ENCODE results near the gene CASP8AP2.
"Not testable (repeated sequence)": the region's sequence is repeated elsewhere in the genome, so short reads cannot be mapped to it uniquely, and the experiment has no call there.

The CASP8AP2 gene

DNA sequence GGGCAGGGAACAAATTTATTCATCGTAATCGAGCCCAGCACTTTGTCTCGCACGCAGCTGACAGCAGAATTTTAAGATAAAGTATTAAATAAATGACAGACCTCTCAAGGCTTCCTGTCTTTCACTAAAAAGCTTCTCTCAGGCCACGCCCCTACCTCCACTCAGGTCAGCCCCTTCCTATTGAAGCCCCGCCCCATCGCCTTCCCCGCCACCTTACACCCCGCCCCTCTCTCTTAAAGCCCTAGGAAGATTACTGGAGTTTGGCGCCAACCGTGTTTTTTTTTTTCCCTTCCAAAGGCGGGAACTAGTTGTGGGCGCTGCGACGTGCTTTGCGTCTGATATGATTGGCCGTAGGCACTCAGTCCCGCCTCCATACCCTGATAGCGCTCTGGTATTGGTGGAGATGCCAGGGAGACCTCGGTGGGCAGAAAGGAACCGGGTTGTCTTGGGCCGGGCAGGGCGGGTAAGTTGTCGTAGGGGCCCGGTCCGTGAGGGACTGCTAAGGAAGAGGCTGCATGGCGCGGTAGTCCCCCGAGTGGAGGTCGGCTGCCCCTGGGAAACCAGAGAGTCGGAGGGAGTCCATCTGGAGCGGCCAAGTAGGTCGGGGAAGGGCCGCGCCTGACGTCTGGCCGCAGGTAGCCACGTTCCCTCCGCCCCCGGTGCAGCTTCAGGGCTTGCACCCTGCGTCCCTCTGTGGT lies at the start of gene CASP8AP2:
Gene CASP8AP2, plus strand, starts transcription at position 409 of the 698 bp plus-strand sequence.
- Histone ChIP-seq H3K27me3 (ENCODE audit: control insufficient read depth in 5 of 5, insufficient read depth in 4 of 5, low read length in 5 of 5) (no peaks in the 10 kb centered on the region), H3K36me3 (ENCODE audit: control insufficient read depth in 5 of 5, insufficient read depth in 5 of 5, low read length in 5 of 5) (peaks cover 0 to 11% (median 3%) of the 10 kb centered on the region in 5 donors), H3K4me1 (ENCODE audit: control insufficient read depth in 5 of 5, insufficient read depth in 5 of 5, low read length in 5 of 5) (peaks cover 5 to 20% (median 15%) of the 10 kb centered on the region in 5 donors), H3K9ac (ENCODE audit: low read length in 5 of 5) (peak within 1 kb of the TSS; percentile 74 to 96 (median 92)), H3K27ac (ENCODE audit: low read depth, low read length) (peak within 1 kb of the TSS; percentile 60), H3K9me3 (ENCODE audit: control insufficient read depth in 5 of 5, low read length in 5 of 5) (no peaks in the 10 kb centered on the region), H3K4me3 (ENCODE audit: low read depth in 1 of 5, low read length in 5 of 5) (peak within 1 kb of the TSS; percentile 92 to 99 (median 98))

- no peaks in the 10 kb centered on the region for H3K4me1 ChIP-seq (ENCODE audit: control insufficient read depth in 5 of 5, insufficient read depth in 5 of 5, low read length in 5 of 5)
- H3K9me3 ChIP-seq (ENCODE audit: control insufficient read depth in 5 of 5, low read length in 5 of 5) = peaks cover 0 to 2% (median 0%) of the 10 kb centered on the region in 5 donors
- H3K4me3 ChIP-seq (ENCODE audit: low read depth in 1 of 5, low read length in 5 of 5) = no peak overlapping the region
- H3K27ac ChIP-seq (ENCODE audit: low read depth, low read length) = no peak overlapping the region
- H3K9ac ChIP-seq (ENCODE audit: low read length in 5 of 5) = no peak overlapping the region
- no peaks in the 10 kb centered on the region for H3K27me3 ChIP-seq (ENCODE audit: control insufficient read depth in 5 of 5, insufficient read depth in 4 of 5, low read length in 5 of 5)
- peaks cover 30 to 73% (median 46%) of the 10 kb centered on the region in 5 donors for H3K36me3 ChIP-seq (ENCODE audit: control insufficient read depth in 5 of 5, insufficient read depth in 5 of 5, low read length in 5 of 5)
Measured at GRCh38 chr6:89781070-89782034, 48.3 kb upstream of the CASP8AP2 start.

GRCh38 chr6:89782222-89782621 lies 47.5 kb upstream of the CASP8AP2 start:
- H3K9ac ChIP-seq (ENCODE audit: low read length in 5 of 5) = no peak overlapping the region
- peaks cover 30 to 77% (median 51%) of the 10 kb centered on the region in 5 donors for H3K36me3 ChIP-seq (ENCODE audit: control insufficient read depth in 5 of 5, insufficient read depth in 5 of 5, low read length in 5 of 5)

GRCh38 chr6:89783293-89783692 lies 46.4 kb upstream of the CASP8AP2 start:
- not testable (repeated sequence) for H3K4me1 ChIP-seq (ENCODE audit: control insufficient read depth in 5 of 5, insufficient read depth in 5 of 5, low read length in 5 of 5); H3K9ac ChIP-seq (ENCODE audit: low read length in 5 of 5); H3K9me3 ChIP-seq (ENCODE audit: control insufficient read depth in 5 of 5, low read length in 5 of 5); H3K27ac ChIP-seq (ENCODE audit: low read depth, low read length); H3K4me3 ChIP-seq (ENCODE audit: low read depth in 1 of 5, low read length in 5 of 5); H3K27me3 ChIP-seq (ENCODE audit: control insufficient read depth in 5 of 5, insufficient read depth in 4 of 5, low read length in 5 of 5)
- H3K36me3 ChIP-seq (ENCODE audit: control insufficient read depth in 5 of 5, insufficient read depth in 5 of 5, low read length in 5 of 5) = peaks cover 36 to 85% (median 62%) of the 10 kb centered on the region in 5 donors

More at GRCh38 chr6:89782222-89782621, 47.5 kb upstream of the CASP8AP2 start:
- Histone ChIP-seq H3K4me1 (ENCODE audit: control insufficient read depth in 5 of 5, insufficient read depth in 5 of 5, low read length in 5 of 5) (no peaks in the 10 kb centered on the region), H3K27ac (ENCODE audit: low read depth, low read length) (no peak overlapping the region), H3K4me3 (ENCODE audit: low read depth in 1 of 5, low read length in 5 of 5) (no peak overlapping the region), H3K9me3 (ENCODE audit: control insufficient read depth in 5 of 5, low read length in 5 of 5) (peaks cover 0 to 2% (median 0%) of the 10 kb centered on the region in 5 donors), H3K27me3 (ENCODE audit: control insufficient read depth in 5 of 5, insufficient read depth in 4 of 5, low read length in 5 of 5) (no peaks in the 10 kb centered on the region)

- Histone ChIP-seq H3K9me3 (ENCODE audit: control insufficient read depth in 5 of 5, low read length in 5 of 5) (peaks cover 0 to 2% (median 0%) of the 10 kb centered on the region in 5 donors), H3K36me3 (ENCODE audit: control insufficient read depth in 5 of 5, insufficient read depth in 5 of 5, low read length in 5 of 5) (peaks cover 45 to 91% (median 73%) of the 10 kb centered on the region in 5 donors), H3K4me3 (ENCODE audit: low read depth in 1 of 5, low read length in 5 of 5) (no peak overlapping the region), H3K27me3 (ENCODE audit: control insufficient read depth in 5 of 5, insufficient read depth in 4 of 5, low read length in 5 of 5) (no peaks in the 10 kb centered on the region), H3K27ac (ENCODE audit: low read depth, low read length) (no peak overlapping the region), H3K9ac (ENCODE audit: low read length in 5 of 5) (no peak overlapping the region), H3K4me1 (ENCODE audit: control insufficient read depth in 5 of 5, insufficient read depth in 5 of 5, low read length in 5 of 5) (no peaks in the 10 kb centered on the region)
Measured at GRCh38 chr6:89784838-89785237, 44.8 kb upstream of the CASP8AP2 start.

GRCh38 chr6:89786970-89787369 lies 42.7 kb upstream of the CASP8AP2 start:
- Histone ChIP-seq H3K9me3 (ENCODE audit: control insufficient read depth in 5 of 5, low read length in 5 of 5) (peaks cover 0 to 2% (median 0%) of the 10 kb centered on the region in 5 donors), H3K27ac (ENCODE audit: low read depth, low read length) (no peak overlapping the region)

DNA sequence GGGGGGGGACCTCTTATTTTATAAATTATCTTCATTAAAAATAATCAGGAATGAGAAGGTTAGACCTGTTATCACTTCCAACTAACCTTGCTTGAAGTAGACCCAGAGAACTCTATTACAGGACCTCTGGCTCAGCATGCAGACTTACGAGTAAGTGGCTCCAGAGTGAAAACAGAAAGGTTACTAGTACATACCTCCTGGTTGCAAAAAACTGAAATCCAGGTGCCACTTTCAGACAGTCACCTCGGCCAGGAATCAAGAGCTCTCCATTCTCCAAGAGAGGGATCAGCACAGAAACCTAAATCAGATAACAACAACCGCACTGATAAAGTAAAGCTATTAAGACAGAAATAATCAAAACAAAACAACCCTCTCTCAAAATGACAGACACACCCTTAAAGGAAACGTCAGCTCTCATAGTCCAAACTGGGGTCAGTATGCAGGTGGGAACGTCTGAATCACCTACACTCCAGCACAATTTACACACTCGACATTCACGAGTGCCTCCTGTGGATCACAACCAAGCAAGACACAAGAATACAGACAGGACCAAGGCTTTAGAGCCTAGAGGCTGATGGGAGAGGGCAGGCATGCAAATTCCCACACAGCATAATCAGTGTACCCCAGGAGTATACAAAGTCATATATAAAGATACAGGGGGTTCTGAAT lies 41.9 kb upstream of the CASP8AP2 start:
- Histone ChIP-seq H3K4me3 (ENCODE audit: low read depth in 1 of 5, low read length in 5 of 5) (no peak overlapping the region), H3K9ac (ENCODE audit: low read length in 5 of 5) (no peak overlapping the region), H3K27ac (ENCODE audit: low read depth, low read length) (no peak overlapping the region), H3K4me1 (ENCODE audit: control insufficient read depth in 5 of 5, insufficient read depth in 5 of 5, low read length in 5 of 5) (no peaks in the 10 kb centered on the region), H3K27me3 (ENCODE audit: control insufficient read depth in 5 of 5, insufficient read depth in 4 of 5, low read length in 5 of 5) (no peaks in the 10 kb centered on the region), H3K36me3 (ENCODE audit: control insufficient read depth in 5 of 5, insufficient read depth in 5 of 5, low read length in 5 of 5) (peaks cover 39 to 73% (median 66%) of the 10 kb centered on the region in 5 donors), H3K9me3 (ENCODE audit: control insufficient read depth in 5 of 5, low read length in 5 of 5) (peaks cover 0 to 2% (median 0%) of the 10 kb centered on the region in 5 donors)

More at GRCh38 chr6:89786970-89787369, 42.7 kb upstream of the CASP8AP2 start:
- H3K9ac ChIP-seq (ENCODE audit: low read length in 5 of 5) = no peak overlapping the region
- no peaks in the 10 kb centered on the region for H3K27me3 ChIP-seq (ENCODE audit: control insufficient read depth in 5 of 5, insufficient read depth in 4 of 5, low read length in 5 of 5)
- peaks cover 41 to 77% (median 65%) of the 10 kb centered on the region in 5 donors for H3K36me3 ChIP-seq (ENCODE audit: control insufficient read depth in 5 of 5, insufficient read depth in 5 of 5, low read length in 5 of 5)
- no peaks in the 10 kb centered on the region for H3K4me1 ChIP-seq (ENCODE audit: control insufficient read depth in 5 of 5, insufficient read depth in 5 of 5, low read length in 5 of 5)
- no peak overlapping the region for H3K4me3 ChIP-seq (ENCODE audit: low read depth in 1 of 5, low read length in 5 of 5)

GRCh38 chr6:89789980-89790379 lies 39.7 kb upstream of the CASP8AP2 start:
- no peak overlapping the region for H3K4me3 ChIP-seq (ENCODE audit: low read depth in 1 of 5, low read length in 5 of 5)
- H3K27ac ChIP-seq (ENCODE audit: low read depth, low read length) = no peak overlapping the region
- H3K36me3 ChIP-seq (ENCODE audit: control insufficient read depth in 5 of 5, insufficient read depth in 5 of 5, low read length in 5 of 5) = peaks cover 31 to 67% (median 56%) of the 10 kb centered on the region in 5 donors

GRCh38 chr6:89790403-89790802 lies 39.3 kb upstream of the CASP8AP2 start:
- Histone ChIP-seq H3K4me1 (ENCODE audit: control insufficient read depth in 5 of 5, insufficient read depth in 5 of 5, low read length in 5 of 5) (peaks cover 0 to 4% (median 0%) of the 10 kb centered on the region in 5 donors), H3K4me3 (ENCODE audit: low read depth in 1 of 5, low read length in 5 of 5) (no peak overlapping the region), H3K9me3 (ENCODE audit: control insufficient read depth in 5 of 5, low read length in 5 of 5) (no peaks in the 10 kb centered on the region), H3K9ac (ENCODE audit: low read length in 5 of 5) (no peak overlapping the region), H3K27me3 (ENCODE audit: control insufficient read depth in 5 of 5, insufficient read depth in 4 of 5, low read length in 5 of 5) (no peaks in the 10 kb centered on the region), H3K27ac (ENCODE audit: low read depth, low read length) (no peak overlapping the region), H3K36me3 (ENCODE audit: control insufficient read depth in 5 of 5, insufficient read depth in 5 of 5, low read length in 5 of 5) (peaks cover 31 to 66% (median 54%) of the 10 kb centered on the region in 5 donors)

More at GRCh38 chr6:89789980-89790379, 39.7 kb upstream of the CASP8AP2 start:
- no peaks in the 10 kb centered on the region for H3K27me3 ChIP-seq (ENCODE audit: control insufficient read depth in 5 of 5, insufficient read depth in 4 of 5, low read length in 5 of 5)
- no peak overlapping the region for H3K9ac ChIP-seq (ENCODE audit: low read length in 5 of 5)
- peaks cover 0 to 4% (median 0%) of the 10 kb centered on the region in 5 donors for H3K4me1 ChIP-seq (ENCODE audit: control insufficient read depth in 5 of 5, insufficient read depth in 5 of 5, low read length in 5 of 5)
- H3K9me3 ChIP-seq (ENCODE audit: control insufficient read depth in 5 of 5, low read length in 5 of 5) = no peaks in the 10 kb centered on the region

Measured in subcutaneous abdominal adipose tissue (tissue), 5 donors.